ENCODE data around the gene GABPB1.
"Not testable (repeated sequence)": the region's sequence is repeated elsewhere in the genome, so short reads cannot be mapped to it uniquely, and the experiment has no call there.

Gene GABPB1

GRCh38 chr15:50354838-50355618, at the start of gene GABPB1:
TSS of gene GABPB1 (minus strand) at chr15:50355198. CDS start at chr15:50309798, 45,400 bp downstream.
- peak; percentile 89 for DNase-seq

- not testable (repeated sequence) for DNase-seq
Measured at GRCh38 chr15:50391561-50391960, 36.6 kb upstream of the GABPB1 start.

- DNase-seq = no peak
Measured at GRCh38 chr15:50390554-50391264, 35.7 kb upstream of the GABPB1 start.

GRCh38 chr15:50382408-50382807, 27.4 kb upstream of the GABPB1 start:
- DNase-seq = not testable (repeated sequence)

GRCh38 chr15:50381438-50381837, 26.4 kb upstream of the GABPB1 start:
- no peak for DNase-seq

GRCh38 chr15:50380089-50380488, 25.1 kb upstream of the GABPB1 start:
- no peak for DNase-seq

GRCh38 chr15:50379413-50379812, 24.4 kb upstream of the GABPB1 start:
- not testable (repeated sequence) for DNase-seq

GRCh38 chr15:50378776-50379175, 23.8 kb upstream of the GABPB1 start:
- DNase-seq = no peak

GRCh38 chr15:50377867-50378751, 23.1 kb upstream of the GABPB1 start:
- no peak for DNase-seq

GRCh38 chr15:50369564-50369963, 14.6 kb upstream of the GABPB1 start:
- DNase-seq = not testable (repeated sequence)

GRCh38 chr15:50365971-50366370, 11.0 kb upstream of the GABPB1 start:
- no peak for DNase-seq

GRCh38 chr15:50365570-50365969, 10.6 kb upstream of the GABPB1 start:
- no peak for DNase-seq

- DNase-seq = no peak
Measured at GRCh38 chr15:50363612-50364011, 8.6 kb upstream of the GABPB1 start.

- DNase-seq = no peak
Measured at GRCh38 chr15:50361756-50362155, 6.8 kb upstream of the GABPB1 start.

GRCh38 chr15:50358845-50359244, 3.8 kb upstream of the GABPB1 start:
- DNase-seq = no peak

- DNase-seq = no peak
Measured at GRCh38 chr15:50355980-50356379, 982 bp upstream of the GABPB1 start.

- DNase-seq = no peak
Measured at GRCh38 chr15:50355619-50355905, 564 bp upstream of the GABPB1 start.

GRCh38 chr15:50353975-50354837, 792 bp downstream of the GABPB1 start:
- peak; percentile 72 for DNase-seq

- no peak for DNase-seq
Measured at GRCh38 chr15:50353251-50353974, 1.6 kb downstream of the GABPB1 start.

- DNase-seq = no peak
Measured at GRCh38 chr15:50350621-50351020, 4.4 kb downstream of the GABPB1 start.

GRCh38 chr15:50345298-50345697, 9.7 kb downstream of the GABPB1 start:
- DNase-seq = no peak

- DNase-seq = no peak
Measured at GRCh38 chr15:50344006-50344464, 11.0 kb downstream of the GABPB1 start.

Data from NK-92 treated with Interleukin-12 subunit alpha and Interleukin-12 subunit beta, amount 100 ng/mL, for 24 hours (cell line).